H9 (cell line): ENCODE measurements around the gene ILK. TPM values are rescaled to one million over a fixed set of nuclear protein-coding genes. Genes with fewer than 3 reads are reported as not detected.

ENCODE experiments used
- DNase-seq: peaks from one replicate; pipeline ENCODE4 v3.0.0-alpha.2; 2017
- H2AFZ ChIP-seq: one replicate; pipeline ENCODE4 v1.6.1; 2013; ENCODE audit warnings: mild to moderate bottlenecking, low read length, control low read depth, moderate library complexity
- H2AK5ac ChIP-seq: 2 replicates; pipeline ENCODE4 v1.6.1; 2013; ENCODE audit warnings: low read length, control low read depth, mixed read lengths; ENCODE audit not compliant: insufficient read length
- H2BK120ac ChIP-seq: one replicate; pipeline ENCODE4 v1.6.1; 2013; ENCODE audit warnings: low read depth, mild to moderate bottlenecking, low read length, control low read depth, inconsistent platforms; ENCODE audit not compliant: poor library complexity, severe bottlenecking
- H2BK12ac ChIP-seq: 2 replicates; pipeline ENCODE4 v1.6.1; 2013; ENCODE audit warnings: low read length, control low read depth, mixed read lengths, low read depth; ENCODE audit not compliant: insufficient read length
- H2BK15ac ChIP-seq: 2 replicates; pipeline ENCODE4 v1.6.1; 2013; ENCODE audit warnings: low read depth, low read length, control low read depth
- H2BK20ac ChIP-seq: one replicate; pipeline ENCODE4 v1.6.1; 2013; ENCODE audit warnings: low read depth, mild to moderate bottlenecking, low read length, control low read depth, inconsistent platforms; ENCODE audit not compliant: poor library complexity, severe bottlenecking
- H2BK5ac ChIP-seq: 2 replicates; pipeline ENCODE4 v1.6.1; 2013; ENCODE audit warnings: low read length, control low read depth, mixed read lengths; ENCODE audit not compliant: insufficient read length
- H3K14ac ChIP-seq: 2 replicates; pipeline ENCODE4 v1.6.1; 2013; ENCODE audit warnings: low read length, control low read depth; ENCODE audit not compliant: insufficient read depth
- H3K18ac ChIP-seq: 2 replicates; pipeline ENCODE4 v1.6.1; 2013; ENCODE audit warnings: low read depth, mild to moderate bottlenecking, mixed read lengths, low read length, control low read depth; ENCODE audit not compliant: insufficient read length
- H3K23ac ChIP-seq: 2 replicates; pipeline ENCODE4 v1.6.1; 2013; ENCODE audit warnings: low read length, control low read depth, mixed read lengths, low read depth; ENCODE audit not compliant: insufficient read length
- H3K23me2 ChIP-seq: 2 replicates; pipeline ENCODE4 v1.6.1; 2013; ENCODE audit warnings: low read depth, mild to moderate bottlenecking, mixed read lengths, low read length, control low read depth; ENCODE audit not compliant: insufficient read length, poor library complexity, severe bottlenecking
- H3K27ac ChIP-seq: 2 replicates; pipeline ENCODE4 v1.5.1; 2013; ENCODE audit warnings: low read length, control low read depth, mixed read lengths, low read depth; ENCODE audit not compliant: insufficient read length
- H3K27me3 ChIP-seq: 2 replicates; pipeline ENCODE4 v1.6.1; 2013; ENCODE audit warnings: low read length, control low read depth, inconsistent platforms; ENCODE audit not compliant: insufficient read depth
- H3K4ac ChIP-seq: 2 replicates; pipeline ENCODE4 v1.6.1; 2013; ENCODE audit warnings: low read depth, mild to moderate bottlenecking, control low read depth, inconsistent platforms, low read length, moderate library complexity
- H3K4me1 ChIP-seq: 2 replicates; pipeline ENCODE4 v1.6.1; 2013; ENCODE audit warnings: low read length, control low read depth, inconsistent platforms; ENCODE audit not compliant: insufficient read depth
- H3K4me2 ChIP-seq: 2 replicates; pipeline ENCODE4 v1.6.1; 2013; ENCODE audit warnings: low read length, control low read depth, mixed read lengths; ENCODE audit not compliant: insufficient read length, insufficient read depth
- H3K56ac ChIP-seq: 2 replicates; pipeline ENCODE4 v1.6.1; 2013; ENCODE audit warnings: low read depth, mild to moderate bottlenecking, mixed read lengths, low read length, control low read depth; ENCODE audit not compliant: insufficient read length
- H3K79me1 ChIP-seq: 2 replicates; pipeline ENCODE4 v1.6.1; 2013; ENCODE audit warnings: low read depth, mild to moderate bottlenecking, moderate library complexity, low read length, control low read depth, inconsistent platforms; ENCODE audit not compliant: insufficient read depth, poor library complexity, severe bottlenecking
- H3K79me2 ChIP-seq: 2 replicates; pipeline ENCODE4 v1.6.1; 2013; ENCODE audit warnings: low read length, control low read depth, inconsistent platforms; ENCODE audit not compliant: insufficient read depth
- H3K9ac ChIP-seq: 2 replicates; pipeline ENCODE4 v1.6.1; 2013; ENCODE audit warnings: low read length, control low read depth, mixed read lengths; ENCODE audit not compliant: insufficient read length; ENCODE audit errors: extremely low read depth
- H3K9me3 ChIP-seq: one replicate; pipeline ENCODE4 v1.6.1; 2013; ENCODE audit warnings: low read depth, low read length, inconsistent platforms; ENCODE audit not compliant: control insufficient read depth
- H3T11ph ChIP-seq: one replicate; pipeline ENCODE4 v1.6.1; 2013; ENCODE audit warnings: mild to moderate bottlenecking, low read length, control low read depth, inconsistent platforms
- H4K20me1 ChIP-seq: one replicate; pipeline ENCODE4 v1.6.1; 2013; ENCODE audit not compliant: control insufficient read depth, insufficient read length, insufficient read depth
- H4K5ac ChIP-seq: 2 replicates; pipeline ENCODE4 v1.6.1; 2013; ENCODE audit warnings: low read depth, mild to moderate bottlenecking, mixed read lengths, low read length, control low read depth; ENCODE audit not compliant: insufficient read length
- H4K8ac ChIP-seq: replicated peaks from 2 replicates; pipeline ENCODE4 v1.6.1; 2013; ENCODE audit warnings: low read length, control low read depth, mixed read lengths, low read depth; ENCODE audit not compliant: insufficient read length
- H4K91ac ChIP-seq: 2 replicates; pipeline ENCODE4 v1.6.1; 2013; ENCODE audit warnings: low read depth, mild to moderate bottlenecking, moderate library complexity, mixed read lengths, low read length, control low read depth; ENCODE audit not compliant: insufficient read length
- H3K27ac Mint-ChIP-seq, 3 experiments: 2 replicates in 2 of 3; 3 replicates in 1 of 3; pipeline ENCODE4 v1.8.0; 2020 to 2021; ENCODE audit warnings: mixed read lengths in 3 of 3, mild to moderate bottlenecking in 1 of 3, moderate library complexity in 1 of 3
- H3K27me3 Mint-ChIP-seq: 2 replicates; pipeline ENCODE4 v1.8.0; 2021; ENCODE audit warnings: low read depth, mild to moderate bottlenecking, moderate library complexity, mixed read lengths
- H3K36me3 Mint-ChIP-seq, 3 experiments: 2 replicates in 2 of 3; 3 replicates in 1 of 3; pipeline ENCODE4 v1.8.0; 2020 to 2021; ENCODE audit warnings: low read depth in 3 of 3, mixed read lengths in 3 of 3; ENCODE audit not compliant: insufficient read depth in 1 of 3
- H3K4me1 Mint-ChIP-seq, 2 experiments: 2 replicates each; pipeline ENCODE4 v1.8.0; 2020; ENCODE audit warnings: mixed read lengths in 2 of 2
- H3K4me3 Mint-ChIP-seq, 2 experiments: 2 replicates in 1 of 2; 3 replicates in 1 of 2; pipeline ENCODE4 v1.8.0; 2020 to 2021; ENCODE audit warnings: mild to moderate bottlenecking in 2 of 2, mixed read lengths in 2 of 2, moderate library complexity in 1 of 2
- H3K9me3 Mint-ChIP-seq, 2 experiments: 2 replicates in 1 of 2; 3 replicates in 1 of 2; pipeline ENCODE4 v1.8.0; 2020; ENCODE audit warnings: mild to moderate bottlenecking in 2 of 2, mixed read lengths in 2 of 2, moderate library complexity in 1 of 2
- CTCF ChIP-seq: fragments of 200-600 bp; sonication (generic); conservative IDR thresholded peaks from 3 replicates; pipeline ENCODE4 v1.8.0; 2021; ENCODE audit warnings: antibody characterized with exemption, mild to moderate bottlenecking
- WGBS: extraction: QIAGEN DNeasy Blood & Tissue Kit; methylation state at CpG from one replicate; pipeline ENCODE4 v1.1.7; 2013; ENCODE audit warnings: missing lambda C conversion rate, low lambda C conversion rate, mixed read lengths; ENCODE audit not compliant: insufficient read length; ENCODE audit errors: extremely low coverage; 5-methylcytosine and 5-hydroxymethylcytosine counted together
- total RNA-seq: library from RNA; stranded (reverse); gene quantifications from 2 replicates; pipeline ENCODE4 v1.2.1, GENCODE V29; 2021

The ILK gene
- total RNA-seq, 1 experiment from 2014 or later = 100 TPM

GRCh38 chr11:6583584-6583983 is 20.0 kb upstream of the ILK start:
- Histone ChIP-seq H3T11ph (no peak overlapping the region), H3K23ac (no peak overlapping the region), H3K4me1 (no peaks in the 10 kb centered on the region), H4K20me1 (no peaks in the 10 kb centered on the region), H4K8ac (no peak overlapping the region), H3K9me3 (no peaks in the 10 kb centered on the region), H3K56ac (no peak overlapping the region), H3K9ac (no peak overlapping the region), H2AK5ac (no peak overlapping the region), H2AFZ (no peak overlapping the region), H2BK12ac (no peak overlapping the region), H3K4ac (no peak overlapping the region), H3K23me2 (no peaks in the 10 kb centered on the region), H3K14ac (no peak overlapping the region), H2BK5ac (no peak overlapping the region), H3K79me1 (no peaks in the 10 kb centered on the region), H2BK15ac (no peak overlapping the region), H3K18ac (no peak overlapping the region), H3K4me2 (no peak overlapping the region), H3K79me2 (no peaks in the 10 kb centered on the region), H4K91ac (no peak overlapping the region), H3K27ac (no peak overlapping the region), H3K27me3 (no peaks in the 10 kb centered on the region), H2BK120ac (no peak overlapping the region), H4K5ac (no peak overlapping the region), H2BK20ac (no peak overlapping the region)
- Mint-ChIP-seq H3K27ac (no peak overlapping the region), H3K4me1 (no peaks in the 10 kb centered on the region), H3K36me3 (peaks cover 7 to 17% (median 9%) of the 10 kb centered on the region in 3 experiments; a peak in 5 of 7 replicates), H3K4me3 (no peak overlapping the region), H3K9me3 (peaks cover 19 to 20% of the 10 kb centered on the region in 2 experiments), H3K27me3 (no peaks in the 10 kb centered on the region)
- TF ChIP-seq CTCF = no peak
- WGBS = no CpG with 5 or more reads among the region's 1 CpG
- no peak for DNase-seq
